Peyer's patch (tissue), 4 donors: ENCODE results near the gene TLK1.

Experiments
- POLR2A ChIP-seq, 2 donors: fragments of 450-650 bp; IDR thresholded peaks; one replicate each; pipeline ENCODE4 v1.5.1; 2017; ENCODE audit warnings: antibody characterized with exemption in 2 of 2, mild to moderate bottlenecking in 2 of 2, moderate library complexity in 2 of 2
- TF ChIP-seq, protein P1 (sequence below), 6 experiments: fragments of 450-650 bp in 4 of 6; fragments of 200-600 bp in 2 of 6; sonication (generic) in 1 of 6; IDR thresholded peaks; one replicate each; pipeline ENCODE4 v1.5.1; 2017 to 2019; ENCODE audit warnings: antibody characterized with exemption in 6 of 6, mild to moderate bottlenecking in 3 of 6, moderate library complexity in 1 of 6

DNA sequence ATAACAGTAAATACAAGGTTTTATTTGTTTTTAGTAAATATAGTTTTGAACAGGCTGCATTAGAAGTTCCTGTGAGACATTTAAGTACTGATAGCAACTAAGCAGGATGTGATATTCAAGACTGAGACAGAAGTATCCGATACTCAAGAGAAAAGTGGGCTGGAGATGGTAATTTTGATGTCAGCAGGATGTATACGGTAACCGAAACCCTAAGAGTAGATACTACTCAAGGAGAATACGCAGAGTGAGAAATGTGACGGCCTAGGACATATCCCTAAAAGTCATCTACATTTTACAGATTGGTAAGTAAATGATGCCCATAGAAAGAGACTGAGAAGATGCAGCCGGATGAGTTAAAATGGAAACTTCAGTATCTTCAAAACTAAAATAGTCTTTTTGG is 116.3 kb downstream of the TLK1 start:
- TF ChIP-seq, protein P1, sequence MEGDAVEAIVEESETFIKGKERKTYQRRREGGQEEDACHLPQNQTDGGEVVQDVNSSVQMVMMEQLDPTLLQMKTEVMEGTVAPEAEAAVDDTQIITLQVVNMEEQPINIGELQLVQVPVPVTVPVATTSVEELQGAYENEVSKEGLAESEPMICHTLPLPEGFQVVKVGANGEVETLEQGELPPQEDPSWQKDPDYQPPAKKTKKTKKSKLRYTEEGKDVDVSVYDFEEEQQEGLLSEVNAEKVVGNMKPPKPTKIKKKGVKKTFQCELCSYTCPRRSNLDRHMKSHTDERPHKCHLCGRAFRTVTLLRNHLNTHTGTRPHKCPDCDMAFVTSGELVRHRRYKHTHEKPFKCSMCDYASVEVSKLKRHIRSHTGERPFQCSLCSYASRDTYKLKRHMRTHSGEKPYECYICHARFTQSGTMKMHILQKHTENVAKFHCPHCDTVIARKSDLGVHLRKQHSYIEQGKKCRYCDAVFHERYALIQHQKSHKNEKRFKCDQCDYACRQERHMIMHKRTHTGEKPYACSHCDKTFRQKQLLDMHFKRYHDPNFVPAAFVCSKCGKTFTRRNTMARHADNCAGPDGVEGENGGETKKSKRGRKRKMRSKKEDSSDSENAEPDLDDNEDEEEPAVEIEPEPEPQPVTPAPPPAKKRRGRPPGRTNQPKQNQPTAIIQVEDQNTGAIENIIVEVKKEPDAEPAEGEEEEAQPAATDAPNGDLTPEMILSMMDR (IDR thresholded peaks at IDR 0.05): no peak
- TF ChIP-seq POLR2A (IDR thresholded peaks at IDR 0.05): no peak
